ENCODE data around the gene KMT2E.

DNA sequence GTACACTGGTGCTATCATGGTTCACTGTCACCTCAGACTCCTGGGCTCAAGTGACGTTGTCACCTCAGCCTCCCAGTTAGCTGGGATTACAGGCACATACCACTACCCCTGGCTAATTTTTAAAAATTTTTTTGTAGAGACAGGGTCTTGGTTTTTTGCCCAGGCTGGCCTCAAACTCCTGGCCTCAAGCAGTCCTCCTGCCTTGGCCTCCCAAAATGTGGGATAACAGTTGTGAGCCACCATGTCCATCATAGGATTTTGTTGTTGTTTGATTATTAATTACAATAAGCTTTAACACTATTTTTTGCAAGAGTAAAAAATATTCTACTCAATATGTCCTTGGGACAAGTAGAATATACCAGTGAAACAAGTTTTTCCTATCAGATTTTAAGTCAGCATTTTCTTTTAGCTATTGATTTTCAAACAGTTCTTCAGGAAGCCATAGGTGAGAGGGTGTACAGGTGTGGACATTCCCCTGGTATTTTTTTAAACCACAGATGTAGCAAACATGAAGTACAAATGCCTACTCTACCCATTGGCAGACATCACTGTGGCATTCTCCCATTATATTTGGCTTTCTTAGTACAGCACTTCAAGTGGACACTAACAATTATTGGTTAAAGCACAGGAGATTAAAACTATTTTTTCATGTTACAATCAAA is 18.7 kb downstream of the KMT2E start:
- TF ChIP-seq, protein P1, sequence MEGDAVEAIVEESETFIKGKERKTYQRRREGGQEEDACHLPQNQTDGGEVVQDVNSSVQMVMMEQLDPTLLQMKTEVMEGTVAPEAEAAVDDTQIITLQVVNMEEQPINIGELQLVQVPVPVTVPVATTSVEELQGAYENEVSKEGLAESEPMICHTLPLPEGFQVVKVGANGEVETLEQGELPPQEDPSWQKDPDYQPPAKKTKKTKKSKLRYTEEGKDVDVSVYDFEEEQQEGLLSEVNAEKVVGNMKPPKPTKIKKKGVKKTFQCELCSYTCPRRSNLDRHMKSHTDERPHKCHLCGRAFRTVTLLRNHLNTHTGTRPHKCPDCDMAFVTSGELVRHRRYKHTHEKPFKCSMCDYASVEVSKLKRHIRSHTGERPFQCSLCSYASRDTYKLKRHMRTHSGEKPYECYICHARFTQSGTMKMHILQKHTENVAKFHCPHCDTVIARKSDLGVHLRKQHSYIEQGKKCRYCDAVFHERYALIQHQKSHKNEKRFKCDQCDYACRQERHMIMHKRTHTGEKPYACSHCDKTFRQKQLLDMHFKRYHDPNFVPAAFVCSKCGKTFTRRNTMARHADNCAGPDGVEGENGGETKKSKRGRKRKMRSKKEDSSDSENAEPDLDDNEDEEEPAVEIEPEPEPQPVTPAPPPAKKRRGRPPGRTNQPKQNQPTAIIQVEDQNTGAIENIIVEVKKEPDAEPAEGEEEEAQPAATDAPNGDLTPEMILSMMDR (IDR thresholded peaks at IDR 0.05), result no peak
- no peak for TF ChIP-seq POLR2A (IDR thresholded peaks at IDR 0.05)
